Measurements from ENCODE around the gene MN1. TPM values are rescaled to one million over a fixed set of nuclear protein-coding genes. Genes with fewer than 3 reads are reported as not detected.

Gene MN1
- total RNA-seq, 1 experiment from 2014 or later = 8.2 TPM

DNA sequence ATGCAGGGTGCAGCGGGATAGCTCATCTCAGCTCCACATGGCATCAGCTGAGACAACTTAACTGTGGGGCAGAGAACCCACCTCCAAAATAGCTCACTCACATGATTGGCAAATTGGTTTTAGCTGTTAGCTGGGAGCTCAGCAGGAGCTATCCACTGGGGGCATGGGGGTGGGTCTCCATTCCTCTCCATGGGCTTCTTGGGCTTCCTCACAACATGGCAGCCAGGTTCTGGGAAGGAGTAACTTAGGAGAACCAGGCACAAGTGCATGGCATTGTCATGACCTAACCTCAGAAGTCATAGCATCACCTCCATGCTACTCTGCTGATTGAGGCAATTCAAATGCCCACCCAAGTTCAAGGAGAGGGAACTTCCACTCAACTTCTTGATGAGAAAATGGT is 85.5 kb downstream of the MN1 start:
- Histone ChIP-seq H4K20me1 (ENCODE audit: insufficient read depth) (no peaks in the 10 kb centered on the region), H3K9me3 (ENCODE audit: insufficient read depth, low read depth) (no peaks in the 10 kb centered on the region), H3K4me2 (no peak overlapping the region), H3K9me2 (ENCODE audit: insufficient read depth) (no peaks in the 10 kb centered on the region; the same call in 1 of the 2 replicates), H3K27me3 (ENCODE audit: insufficient read depth, low read depth) (no peaks in the 10 kb centered on the region), H3K4me1 (replicated peaks; ENCODE audit: insufficient read depth) (peaks cover 22% of the 10 kb centered on the region), H3K36me3 (ENCODE audit: low read depth) (no peaks in the 10 kb centered on the region), H3K4me3 (no peak overlapping the region), H3K27ac (no peak overlapping the region), H2AFZ (no peak overlapping the region), H3F3A (ENCODE audit: insufficient read depth, low read depth) (peaks cover 18% of the 10 kb centered on the region; the same call in 1 of the 2 replicates), H3K79me2 (ENCODE audit: low read depth) (no peaks in the 10 kb centered on the region)
- CTCF ChIA-PET = interaction anchor here (0.6 kb wide), 1 partner anchor 18 kb away, joined by 6 read pairs; no protein-coding TSS in a partner anchor
- POLR2A ChIA-PET (ENCODE audit: unreplicated experiment) = no interaction called here
- intact Hi-C loops (cut with micrococcal nuclease; ENCODE audit: unreplicated experiment) = no loop called here
- no peak for DNase-seq
- TF ChIP-seq, protein P1, sequence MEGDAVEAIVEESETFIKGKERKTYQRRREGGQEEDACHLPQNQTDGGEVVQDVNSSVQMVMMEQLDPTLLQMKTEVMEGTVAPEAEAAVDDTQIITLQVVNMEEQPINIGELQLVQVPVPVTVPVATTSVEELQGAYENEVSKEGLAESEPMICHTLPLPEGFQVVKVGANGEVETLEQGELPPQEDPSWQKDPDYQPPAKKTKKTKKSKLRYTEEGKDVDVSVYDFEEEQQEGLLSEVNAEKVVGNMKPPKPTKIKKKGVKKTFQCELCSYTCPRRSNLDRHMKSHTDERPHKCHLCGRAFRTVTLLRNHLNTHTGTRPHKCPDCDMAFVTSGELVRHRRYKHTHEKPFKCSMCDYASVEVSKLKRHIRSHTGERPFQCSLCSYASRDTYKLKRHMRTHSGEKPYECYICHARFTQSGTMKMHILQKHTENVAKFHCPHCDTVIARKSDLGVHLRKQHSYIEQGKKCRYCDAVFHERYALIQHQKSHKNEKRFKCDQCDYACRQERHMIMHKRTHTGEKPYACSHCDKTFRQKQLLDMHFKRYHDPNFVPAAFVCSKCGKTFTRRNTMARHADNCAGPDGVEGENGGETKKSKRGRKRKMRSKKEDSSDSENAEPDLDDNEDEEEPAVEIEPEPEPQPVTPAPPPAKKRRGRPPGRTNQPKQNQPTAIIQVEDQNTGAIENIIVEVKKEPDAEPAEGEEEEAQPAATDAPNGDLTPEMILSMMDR (conservative IDR thresholded peaks at IDR 0.05) = no peak
- TF ChIP-seq EZH2 (IDR thresholded peaks at IDR 0.05; ENCODE audit: low read depth) = no peak
- BruUV-seq (replicated peaks) = no TSS peak

DNA sequence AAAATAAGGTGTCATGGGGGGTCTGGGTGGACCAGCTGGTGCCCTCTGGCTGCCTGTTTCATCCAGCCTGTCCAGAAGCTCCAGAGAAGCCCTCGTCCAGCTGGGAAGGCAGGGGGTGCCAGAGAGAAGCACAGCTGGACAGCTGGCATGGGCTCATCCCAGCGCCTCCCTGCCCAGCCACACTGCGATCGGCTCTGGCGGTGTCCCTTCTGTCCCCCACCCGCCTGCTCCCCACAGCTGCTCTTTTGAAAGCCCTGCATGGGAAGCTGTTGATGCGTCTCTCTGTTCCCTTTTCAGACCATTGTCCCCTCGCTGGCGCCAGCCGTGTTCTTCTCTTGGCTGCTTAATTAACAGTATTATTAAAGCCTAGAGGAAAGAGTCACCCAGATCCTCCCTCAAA is 86.5 kb downstream of the MN1 start:
- no peak overlapping the region for H3K4me3 ChIP-seq
- no peak overlapping the region for H3K27ac ChIP-seq
- POLR2A ChIA-PET (ENCODE audit: unreplicated experiment) = interaction anchor here (0.6 kb wide), 1 partner anchor 15 kb away, joined by 3 read pairs; no protein-coding TSS in a partner anchor
- no peak overlapping the region for H2AFZ ChIP-seq
- no TSS peak for BruUV-seq (replicated peaks)
- H3K4me2 ChIP-seq = no peak overlapping the region
- H3F3A ChIP-seq (ENCODE audit: insufficient read depth, low read depth) = peaks cover 18% of the 10 kb centered on the region; the same call in 1 of the 2 replicates
- intact Hi-C loops (cut with micrococcal nuclease; ENCODE audit: unreplicated experiment) = no loop called here
- no peaks in the 10 kb centered on the region for H3K79me2 ChIP-seq (ENCODE audit: low read depth)
- no peak for DNase-seq
- no peaks in the 10 kb centered on the region for H3K36me3 ChIP-seq (ENCODE audit: low read depth)
- CTCF ChIA-PET = no interaction called here
- H3K9me3 ChIP-seq (ENCODE audit: insufficient read depth, low read depth) = no peaks in the 10 kb centered on the region
- no peaks in the 10 kb centered on the region for H3K27me3 ChIP-seq (ENCODE audit: insufficient read depth, low read depth)
- TF ChIP-seq, protein P1 (conservative IDR thresholded peaks at IDR 0.05) = no peak
- TF ChIP-seq EZH2 (IDR thresholded peaks at IDR 0.05; ENCODE audit: low read depth) = no peak
- H3K4me1 ChIP-seq (replicated peaks; ENCODE audit: insufficient read depth) = peaks cover 22% of the 10 kb centered on the region
- no peaks in the 10 kb centered on the region; the same call in 1 of the 2 replicates for H3K9me2 ChIP-seq (ENCODE audit: insufficient read depth)
- no peaks in the 10 kb centered on the region for H4K20me1 ChIP-seq (ENCODE audit: insufficient read depth)

DNA sequence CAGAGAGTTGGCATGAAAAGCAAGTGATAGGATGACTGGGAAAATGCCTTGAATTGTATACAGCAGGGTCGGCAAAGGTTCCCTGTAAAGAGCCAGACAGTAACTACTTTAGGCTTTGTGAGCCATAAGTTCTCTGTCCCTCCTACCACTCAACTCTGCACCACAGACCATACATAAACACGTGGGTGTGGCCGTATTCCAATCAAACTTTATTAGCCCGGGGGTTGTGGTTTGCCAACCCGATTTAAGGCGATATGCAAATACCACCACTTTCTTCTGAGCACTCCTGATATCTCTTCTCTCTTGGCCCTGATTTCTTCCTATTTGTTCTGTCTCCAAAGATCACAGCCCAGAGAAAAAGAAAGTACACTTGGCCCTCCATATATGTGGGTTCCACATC is 87.5 kb downstream of the MN1 start:
- no peaks in the 10 kb centered on the region for H4K20me1 ChIP-seq (ENCODE audit: insufficient read depth)
- intact Hi-C loops (cut with micrococcal nuclease; ENCODE audit: unreplicated experiment) = no loop called here
- DNase-seq = no peak
- no peaks in the 10 kb centered on the region for H3K36me3 ChIP-seq (ENCODE audit: low read depth)
- H3K4me1 ChIP-seq (replicated peaks; ENCODE audit: insufficient read depth) = peaks cover 18% of the 10 kb centered on the region
- H3K4me2 ChIP-seq = no peak overlapping the region
- H3K27ac ChIP-seq = no peak overlapping the region
- no peaks in the 10 kb centered on the region for H3K9me2 ChIP-seq (ENCODE audit: insufficient read depth)
- BruUV-seq (replicated peaks) = no TSS peak
- no peaks in the 10 kb centered on the region for H3K9me3 ChIP-seq (ENCODE audit: insufficient read depth, low read depth)
- ChIA-PET CTCF (no interaction called here), POLR2A (ENCODE audit: unreplicated experiment) (no interaction called here)
- no peak overlapping the region for H3K4me3 ChIP-seq
- TF ChIP-seq, protein P1 (conservative IDR thresholded peaks at IDR 0.05) = no peak
- TF ChIP-seq EZH2 (IDR thresholded peaks at IDR 0.05; ENCODE audit: low read depth) = no peak
- H3K79me2 ChIP-seq (ENCODE audit: low read depth) = no peaks in the 10 kb centered on the region
- H2AFZ ChIP-seq = no peak overlapping the region
- peaks cover 15% of the 10 kb centered on the region; the same call in 1 of the 2 replicates for H3F3A ChIP-seq (ENCODE audit: insufficient read depth, low read depth)
- H3K27me3 ChIP-seq (ENCODE audit: insufficient read depth, low read depth) = no peaks in the 10 kb centered on the region

Measured in PC-9 (cell line).